IMR-90 (cell line): ENCODE data around the gene GPSM1.

ENCODE experiments used
- CEBPB ChIP-seq: IDR thresholded peaks from 2 replicates; pipeline ENCODE4 v1.6.1; 2012; ENCODE audit warnings: low read depth, low read length, improper control_type of control experiment
- MXI1 ChIP-seq: IDR thresholded peaks from 2 replicates; pipeline ENCODE4 v1.6.1; 2012; ENCODE audit warnings: low read depth, mild to moderate bottlenecking, low read length, moderate library complexity, borderline replicate concordance
- POLR2A ChIP-seq: IDR thresholded peaks from 2 replicates; pipeline ENCODE4 v1.6.1; 2012; ENCODE audit warnings: mild to moderate bottlenecking, low read depth, low read length
- RCOR1 ChIP-seq: IDR thresholded peaks from 2 replicates; pipeline ENCODE4 v1.6.1; 2012; ENCODE audit warnings: mild to moderate bottlenecking, low read length, improper control_type of control experiment; ENCODE audit not compliant: insufficient replicate concordance
- TF ChIP-seq, protein P1 (sequence below): conservative IDR thresholded peaks from 2 replicates; pipeline ENCODE4 v1.5.1; 2012; ENCODE audit warnings: mild to moderate bottlenecking, low read depth, low read length, improper control_type of control experiment
- TF ChIP-seq, protein P2 (sequence below): fragments of 150-350 bp; IDR thresholded peaks from 2 replicates; pipeline ENCODE4 v1.6.1; 2017; ENCODE audit warnings: mild to moderate bottlenecking, antibody characterized with exemption, low read length, low read depth
- TF ChIP-seq, protein P3 (sequence below): fragments of 150-350 bp; IDR thresholded peaks from 2 replicates; pipeline ENCODE4 v1.6.1; 2016; ENCODE audit warnings: low read depth, mild to moderate bottlenecking, low read length, moderate library complexity, borderline replicate concordance

DNA sequence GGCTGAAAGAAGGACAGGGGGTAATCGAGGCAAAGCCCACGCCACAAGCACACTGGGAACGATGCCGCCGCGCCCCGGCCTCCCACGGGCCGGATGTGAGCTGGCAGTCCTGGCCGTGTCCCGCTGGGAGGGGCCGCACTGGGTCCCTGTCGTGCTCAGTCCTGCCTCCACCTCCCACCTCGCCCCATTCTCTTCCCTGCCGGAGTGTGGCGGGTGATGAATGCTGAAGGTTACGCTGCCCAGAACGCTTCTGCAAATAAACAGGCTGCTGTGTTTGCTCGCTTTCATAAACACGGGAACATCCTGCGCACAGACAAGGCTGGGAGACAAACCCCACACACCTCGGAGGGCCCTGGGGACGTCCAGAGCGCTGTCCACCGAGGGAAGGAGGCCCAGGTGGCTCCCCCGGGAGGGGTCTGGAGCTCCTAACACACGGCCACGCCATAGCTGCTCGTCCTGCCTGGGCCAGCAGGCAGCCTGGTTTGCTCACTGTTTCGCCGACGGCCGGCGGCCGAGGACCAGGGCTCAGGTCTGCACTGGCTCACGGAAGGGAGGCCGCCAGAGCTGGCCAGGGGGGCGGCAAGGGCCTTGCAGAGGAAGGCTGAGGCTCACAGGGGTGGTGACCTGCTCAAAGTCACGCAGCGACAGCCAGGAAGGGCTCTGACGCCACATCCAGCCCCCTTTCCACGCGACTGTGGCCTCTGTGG, 33.9 kb downstream of the GPSM1 start:
- TF ChIP-seq, protein P1, sequence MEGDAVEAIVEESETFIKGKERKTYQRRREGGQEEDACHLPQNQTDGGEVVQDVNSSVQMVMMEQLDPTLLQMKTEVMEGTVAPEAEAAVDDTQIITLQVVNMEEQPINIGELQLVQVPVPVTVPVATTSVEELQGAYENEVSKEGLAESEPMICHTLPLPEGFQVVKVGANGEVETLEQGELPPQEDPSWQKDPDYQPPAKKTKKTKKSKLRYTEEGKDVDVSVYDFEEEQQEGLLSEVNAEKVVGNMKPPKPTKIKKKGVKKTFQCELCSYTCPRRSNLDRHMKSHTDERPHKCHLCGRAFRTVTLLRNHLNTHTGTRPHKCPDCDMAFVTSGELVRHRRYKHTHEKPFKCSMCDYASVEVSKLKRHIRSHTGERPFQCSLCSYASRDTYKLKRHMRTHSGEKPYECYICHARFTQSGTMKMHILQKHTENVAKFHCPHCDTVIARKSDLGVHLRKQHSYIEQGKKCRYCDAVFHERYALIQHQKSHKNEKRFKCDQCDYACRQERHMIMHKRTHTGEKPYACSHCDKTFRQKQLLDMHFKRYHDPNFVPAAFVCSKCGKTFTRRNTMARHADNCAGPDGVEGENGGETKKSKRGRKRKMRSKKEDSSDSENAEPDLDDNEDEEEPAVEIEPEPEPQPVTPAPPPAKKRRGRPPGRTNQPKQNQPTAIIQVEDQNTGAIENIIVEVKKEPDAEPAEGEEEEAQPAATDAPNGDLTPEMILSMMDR, result no peak
- peak; percentile 22; the same call in 1 of the 2 replicates for TF ChIP-seq POLR2A
- TF ChIP-seq, protein P2, sequence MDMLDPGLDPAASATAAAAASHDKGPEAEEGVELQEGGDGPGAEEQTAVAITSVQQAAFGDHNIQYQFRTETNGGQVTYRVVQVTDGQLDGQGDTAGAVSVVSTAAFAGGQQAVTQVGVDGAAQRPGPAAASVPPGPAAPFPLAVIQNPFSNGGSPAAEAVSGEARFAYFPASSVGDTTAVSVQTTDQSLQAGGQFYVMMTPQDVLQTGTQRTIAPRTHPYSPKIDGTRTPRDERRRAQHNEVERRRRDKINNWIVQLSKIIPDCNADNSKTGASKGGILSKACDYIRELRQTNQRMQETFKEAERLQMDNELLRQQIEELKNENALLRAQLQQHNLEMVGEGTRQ, result no peak; the same call in 1 of the 2 replicates
- TF ChIP-seq MXI1, result no peak
- TF ChIP-seq, protein P3, sequence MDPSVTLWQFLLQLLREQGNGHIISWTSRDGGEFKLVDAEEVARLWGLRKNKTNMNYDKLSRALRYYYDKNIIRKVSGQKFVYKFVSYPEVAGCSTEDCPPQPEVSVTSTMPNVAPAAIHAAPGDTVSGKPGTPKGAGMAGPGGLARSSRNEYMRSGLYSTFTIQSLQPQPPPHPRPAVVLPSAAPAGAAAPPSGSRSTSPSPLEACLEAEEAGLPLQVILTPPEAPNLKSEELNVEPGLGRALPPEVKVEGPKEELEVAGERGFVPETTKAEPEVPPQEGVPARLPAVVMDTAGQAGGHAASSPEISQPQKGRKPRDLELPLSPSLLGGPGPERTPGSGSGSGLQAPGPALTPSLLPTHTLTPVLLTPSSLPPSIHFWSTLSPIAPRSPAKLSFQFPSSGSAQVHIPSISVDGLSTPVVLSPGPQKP, result no peak
- TF ChIP-seq CEBPB, result no peak
- TF ChIP-seq RCOR1, result no peak
